Endothelial cell (in vitro differentiated cells): ENCODE measurements around the gene VPS26B. TPM values are rescaled to one million over a fixed set of nuclear protein-coding genes. Genes with fewer than 3 reads are reported as not detected.
"Not testable (repeated sequence)": the region's sequence is repeated elsewhere in the genome, so short reads cannot be mapped to it uniquely, and the experiment has no call there.

Source experiments
- DNase-seq: peaks from one replicate; pipeline ENCODE4 v3.0.0; 2021; ENCODE audit warnings: low spot score
- H3K27ac Mint-ChIP-seq: one replicate; pipeline ENCODE4 v1.8.0; 2021; ENCODE audit warnings: mixed read lengths, inconsistent platforms; ENCODE audit not compliant: unreplicated experiment
- H3K27me3 Mint-ChIP-seq: one replicate; pipeline ENCODE4 v1.8.0; 2021; ENCODE audit warnings: mild to moderate bottlenecking, moderate library complexity, mixed read lengths, inconsistent platforms; ENCODE audit not compliant: unreplicated experiment
- H3K36me3 Mint-ChIP-seq: one replicate; pipeline ENCODE4 v1.8.0; 2021; ENCODE audit warnings: mild to moderate bottlenecking, low read depth, mixed read lengths, inconsistent platforms; ENCODE audit not compliant: unreplicated experiment
- H3K4me1 Mint-ChIP-seq: one replicate; pipeline ENCODE4 v1.8.0; 2021; ENCODE audit warnings: mild to moderate bottlenecking, mixed read lengths, inconsistent platforms; ENCODE audit not compliant: unreplicated experiment
- H3K4me3 Mint-ChIP-seq: one replicate; pipeline ENCODE4 v1.8.0; 2021; ENCODE audit warnings: mild to moderate bottlenecking, mixed read lengths, inconsistent platforms; ENCODE audit not compliant: unreplicated experiment
- H3K9me3 Mint-ChIP-seq: one replicate; pipeline ENCODE4 v1.8.0; 2021; ENCODE audit warnings: mixed read lengths, inconsistent platforms; ENCODE audit not compliant: unreplicated experiment
- total RNA-seq: library from RNA; stranded (reverse); fragmentation: NEBNext Ultra II Directional; extraction: Animal tissue kit (Norgen Biotek cat#: 25700); gene quantifications from one replicate; pipeline ENCODE4 v1.2.1, GENCODE V29; 2021; ENCODE audit not compliant: unreplicated experiment
- TF ChIP-seq, protein P1 (sequence below): fragments of 200-600 bp; sonication (generic); IDR thresholded peaks from one replicate; pipeline ENCODE4 v1.5.0; 2021; ENCODE audit warnings: antibody characterized with exemption; ENCODE audit not compliant: unreplicated experiment

Gene VPS26B
- total RNA-seq, 1 donor from 2014 or later, result 132 TPM

DNA sequence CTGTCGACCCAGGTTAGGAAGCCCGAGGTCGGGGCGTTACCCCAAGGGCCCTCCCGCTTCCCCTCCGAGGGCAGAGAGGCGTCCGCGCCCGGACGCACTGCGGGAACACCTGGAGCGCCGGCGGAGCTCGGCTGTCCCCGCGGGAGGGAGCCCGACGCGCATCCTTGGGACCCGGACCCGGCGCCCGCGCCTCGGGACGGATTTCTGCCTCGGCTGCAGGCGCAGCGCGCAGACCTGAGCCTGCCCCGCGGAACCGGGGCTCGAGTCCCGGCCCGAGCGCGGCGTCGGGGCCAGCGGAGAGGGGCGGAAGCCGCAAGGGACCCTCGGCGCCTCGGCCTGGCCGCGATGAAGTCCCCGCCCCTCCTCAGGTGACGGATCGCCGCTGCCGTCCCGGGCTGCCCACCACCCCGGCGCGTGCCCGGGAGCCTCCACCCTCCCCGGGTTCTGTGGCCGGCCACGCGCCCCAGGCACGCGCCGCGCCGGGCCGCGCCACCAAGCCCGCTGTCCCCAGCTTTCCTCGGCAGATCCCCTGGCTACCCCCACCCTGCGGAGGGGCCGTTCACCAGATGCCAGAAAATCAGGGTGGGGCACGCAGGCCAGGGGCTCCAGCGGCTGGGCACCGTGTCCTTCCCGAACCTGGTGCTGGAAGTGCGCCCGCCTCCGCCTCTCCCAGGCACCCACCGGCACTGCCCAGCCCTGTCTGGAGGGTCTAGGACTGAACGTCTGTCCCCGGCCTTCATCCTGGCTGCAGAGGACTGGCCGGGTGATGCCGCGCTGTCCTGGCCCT, 52.1 kb downstream of the VPS26B start:
- no peaks in the 10 kb centered on the region for H3K36me3 Mint-ChIP-seq
- TF ChIP-seq, protein P1, sequence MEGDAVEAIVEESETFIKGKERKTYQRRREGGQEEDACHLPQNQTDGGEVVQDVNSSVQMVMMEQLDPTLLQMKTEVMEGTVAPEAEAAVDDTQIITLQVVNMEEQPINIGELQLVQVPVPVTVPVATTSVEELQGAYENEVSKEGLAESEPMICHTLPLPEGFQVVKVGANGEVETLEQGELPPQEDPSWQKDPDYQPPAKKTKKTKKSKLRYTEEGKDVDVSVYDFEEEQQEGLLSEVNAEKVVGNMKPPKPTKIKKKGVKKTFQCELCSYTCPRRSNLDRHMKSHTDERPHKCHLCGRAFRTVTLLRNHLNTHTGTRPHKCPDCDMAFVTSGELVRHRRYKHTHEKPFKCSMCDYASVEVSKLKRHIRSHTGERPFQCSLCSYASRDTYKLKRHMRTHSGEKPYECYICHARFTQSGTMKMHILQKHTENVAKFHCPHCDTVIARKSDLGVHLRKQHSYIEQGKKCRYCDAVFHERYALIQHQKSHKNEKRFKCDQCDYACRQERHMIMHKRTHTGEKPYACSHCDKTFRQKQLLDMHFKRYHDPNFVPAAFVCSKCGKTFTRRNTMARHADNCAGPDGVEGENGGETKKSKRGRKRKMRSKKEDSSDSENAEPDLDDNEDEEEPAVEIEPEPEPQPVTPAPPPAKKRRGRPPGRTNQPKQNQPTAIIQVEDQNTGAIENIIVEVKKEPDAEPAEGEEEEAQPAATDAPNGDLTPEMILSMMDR, result no peak
- no peaks in the 10 kb centered on the region for H3K9me3 Mint-ChIP-seq
- H3K4me1 Mint-ChIP-seq, result peaks cover 20% of the 10 kb centered on the region
- DNase-seq, result peak; percentile 39
- peaks cover 10% of the 10 kb centered on the region for H3K27me3 Mint-ChIP-seq
- H3K27ac Mint-ChIP-seq, result no peak overlapping the region
- peak overlapping the region; percentile 93 for H3K4me3 Mint-ChIP-seq

DNA sequence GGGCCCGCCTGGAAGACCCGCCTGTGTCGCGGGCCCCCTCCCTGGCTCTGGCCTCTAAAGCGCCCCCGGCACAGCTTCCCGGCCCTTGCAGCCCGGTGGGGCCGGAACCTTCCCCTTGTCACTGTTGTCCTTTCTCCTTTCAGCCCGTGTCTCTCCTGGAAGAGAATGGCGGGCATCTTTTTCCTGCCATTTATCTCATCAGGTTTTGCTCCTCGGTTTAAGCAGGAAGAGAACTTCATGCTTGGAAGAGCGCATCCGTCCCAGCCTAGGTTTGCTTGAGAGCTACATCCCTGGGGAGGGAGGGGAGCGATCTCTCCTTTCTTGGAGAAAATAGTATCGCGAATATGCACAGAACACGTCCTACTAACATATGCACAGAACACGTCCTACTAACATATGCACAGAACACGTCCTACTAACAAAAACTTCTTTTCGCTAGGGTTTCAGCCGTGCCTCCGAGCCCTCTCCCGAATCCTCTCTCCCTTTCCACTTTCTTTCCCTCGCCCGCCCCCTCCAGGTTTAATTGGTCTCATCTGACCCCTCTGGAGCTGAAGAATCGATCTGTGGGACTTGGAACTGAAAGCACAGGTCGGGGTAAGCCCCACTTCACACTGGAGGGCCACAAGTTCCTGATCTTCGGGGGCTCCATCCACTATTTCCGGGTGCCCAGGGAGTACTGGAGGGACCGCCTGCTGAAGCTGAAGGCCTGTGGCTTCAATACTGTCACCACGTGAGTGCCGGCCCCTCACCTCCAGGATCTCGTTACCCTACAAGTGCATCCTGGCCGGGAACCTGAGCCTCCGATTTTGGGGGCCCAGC, 52.9 kb downstream of the VPS26B start:
- Mint-ChIP-seq H3K9me3 (no peaks in the 10 kb centered on the region), H3K27ac (peak overlapping the region; percentile 48), H3K4me3 (peak overlapping the region; percentile 93), H3K4me1 (peaks cover 20% of the 10 kb centered on the region), H3K36me3 (no peaks in the 10 kb centered on the region), H3K27me3 (peaks cover 10% of the 10 kb centered on the region)
- peak; percentile 33 for DNase-seq
- TF ChIP-seq, protein P1, result no peak

DNA sequence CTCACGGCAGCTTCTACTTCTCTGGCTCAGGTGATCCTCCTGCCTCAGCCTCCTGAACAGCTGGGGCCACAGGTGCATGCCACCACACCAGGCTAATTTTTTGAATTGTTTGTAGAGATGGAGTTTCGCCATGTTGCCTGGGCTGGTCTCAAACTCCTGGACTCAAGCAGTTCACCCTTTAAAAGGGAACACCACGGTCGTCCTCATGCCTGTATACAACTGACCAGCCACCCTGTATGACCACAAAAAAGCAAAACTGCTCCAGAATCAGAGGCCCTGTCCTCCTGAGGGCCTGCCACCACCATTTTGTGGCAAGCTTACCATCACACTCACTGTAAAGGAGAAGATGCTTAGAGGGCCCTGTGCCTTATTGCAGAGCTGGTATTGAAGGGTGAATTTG, 53.9 kb downstream of the VPS26B start:
- Mint-ChIP-seq H3K27me3 (peaks cover 10% of the 10 kb centered on the region), H3K9me3 (no peaks in the 10 kb centered on the region), H3K27ac (no peak overlapping the region), H3K4me1 (peaks cover 14% of the 10 kb centered on the region), H3K36me3 (no peaks in the 10 kb centered on the region), H3K4me3 (no peak overlapping the region)
- TF ChIP-seq, protein P1, result no peak
- no peak for DNase-seq

DNA sequence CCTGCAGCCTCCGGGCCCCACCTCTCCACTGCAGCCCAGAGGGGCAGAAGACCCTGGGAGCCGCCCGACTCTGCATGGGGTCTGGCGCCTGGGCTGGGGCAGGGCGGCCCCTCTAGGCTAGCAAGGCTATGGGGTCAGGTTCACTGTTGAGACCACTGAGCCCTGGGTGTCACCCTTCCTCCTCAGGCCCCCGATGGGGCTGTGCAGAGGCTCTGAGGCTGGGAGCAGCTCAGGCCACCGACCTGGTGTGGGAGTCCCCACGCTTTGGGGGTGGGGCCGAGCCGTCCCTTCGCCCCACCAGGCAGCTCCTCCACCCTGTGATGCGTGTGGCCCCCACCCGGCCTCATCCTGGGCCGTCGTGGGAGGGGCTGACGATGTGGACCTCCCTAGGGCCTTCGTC, 57.2 kb downstream of the VPS26B start:
- H3K4me3 Mint-ChIP-seq, H3K36me3 Mint-ChIP-seq, H3K27me3 Mint-ChIP-seq, H3K27ac Mint-ChIP-seq, H3K4me1 Mint-ChIP-seq, DNase-seq, H3K9me3 Mint-ChIP-seq: not testable (repeated sequence)

DNA sequence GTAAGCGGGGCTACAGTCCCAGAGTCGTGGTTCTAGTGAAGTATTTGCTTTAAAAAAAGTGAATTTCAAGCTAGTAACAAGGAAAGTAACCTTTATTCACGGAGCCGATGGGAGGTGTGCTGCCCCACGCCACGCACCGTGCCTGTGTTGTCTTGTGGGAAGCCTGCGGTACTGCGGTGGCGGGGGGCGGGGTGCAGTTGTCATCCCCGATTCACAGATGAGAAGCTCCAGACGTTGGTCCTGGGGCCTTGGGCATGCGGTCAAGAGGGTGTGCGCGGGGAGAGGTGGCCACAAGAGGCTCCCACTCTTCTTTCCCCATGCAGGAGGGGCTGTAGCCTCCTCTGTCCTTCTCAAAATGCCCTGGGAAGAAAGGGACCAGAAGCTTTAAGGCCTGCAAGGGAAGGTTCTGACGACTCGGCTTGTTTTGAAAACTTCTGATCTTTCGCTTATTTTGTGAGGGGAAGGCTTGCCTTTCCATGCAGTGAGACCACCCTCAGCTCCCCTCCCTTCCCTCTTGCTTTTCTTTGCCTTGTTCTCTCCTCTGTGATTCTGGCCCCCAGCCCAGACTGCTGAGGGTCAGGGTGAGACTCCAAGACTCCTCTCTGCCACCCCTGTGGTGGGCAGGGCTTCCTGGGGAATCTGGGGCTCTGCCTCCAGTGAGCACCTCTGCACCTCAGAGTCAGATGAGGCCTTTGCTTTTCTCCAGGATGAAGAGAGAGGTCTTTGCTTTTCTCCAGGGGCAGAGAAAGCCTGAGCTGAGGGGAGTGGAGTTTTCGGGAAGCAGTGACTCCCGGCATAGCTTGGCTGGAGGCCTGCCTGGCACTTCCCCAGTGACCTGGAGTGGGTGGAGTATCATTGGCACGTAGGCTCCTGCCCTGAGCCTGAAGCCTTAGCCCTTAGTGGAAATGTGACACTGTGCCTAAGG, 57.9 kb downstream of the VPS26B start:
- Mint-ChIP-seq H3K4me1 (peaks cover 3% of the 10 kb centered on the region), H3K4me3 (no peak overlapping the region), H3K9me3 (no peaks in the 10 kb centered on the region), H3K36me3 (no peaks in the 10 kb centered on the region), H3K27me3 (no peaks in the 10 kb centered on the region), H3K27ac (no peak overlapping the region)
- TF ChIP-seq, protein P1, result no peak
- DNase-seq, result peak; percentile 0
